NCI-H748 (cell line): ENCODE results near the gene FOXD2.
"Not testable (repeated sequence)": the region's sequence is repeated elsewhere in the genome, so short reads cannot be mapped to it uniquely, and the experiment has no call there.

Experiments used
- DNase-seq: peaks from one replicate; lab custom pipeline; 2025; ENCODE audit not compliant: unreplicated experiment; lab: John Stamatoyannopoulos, UW

The FOXD2 gene

GRCh38 chr1:47439017-47439818, 1.4 kb downstream of the FOXD2 start:
- no peak for DNase-seq

DNA sequence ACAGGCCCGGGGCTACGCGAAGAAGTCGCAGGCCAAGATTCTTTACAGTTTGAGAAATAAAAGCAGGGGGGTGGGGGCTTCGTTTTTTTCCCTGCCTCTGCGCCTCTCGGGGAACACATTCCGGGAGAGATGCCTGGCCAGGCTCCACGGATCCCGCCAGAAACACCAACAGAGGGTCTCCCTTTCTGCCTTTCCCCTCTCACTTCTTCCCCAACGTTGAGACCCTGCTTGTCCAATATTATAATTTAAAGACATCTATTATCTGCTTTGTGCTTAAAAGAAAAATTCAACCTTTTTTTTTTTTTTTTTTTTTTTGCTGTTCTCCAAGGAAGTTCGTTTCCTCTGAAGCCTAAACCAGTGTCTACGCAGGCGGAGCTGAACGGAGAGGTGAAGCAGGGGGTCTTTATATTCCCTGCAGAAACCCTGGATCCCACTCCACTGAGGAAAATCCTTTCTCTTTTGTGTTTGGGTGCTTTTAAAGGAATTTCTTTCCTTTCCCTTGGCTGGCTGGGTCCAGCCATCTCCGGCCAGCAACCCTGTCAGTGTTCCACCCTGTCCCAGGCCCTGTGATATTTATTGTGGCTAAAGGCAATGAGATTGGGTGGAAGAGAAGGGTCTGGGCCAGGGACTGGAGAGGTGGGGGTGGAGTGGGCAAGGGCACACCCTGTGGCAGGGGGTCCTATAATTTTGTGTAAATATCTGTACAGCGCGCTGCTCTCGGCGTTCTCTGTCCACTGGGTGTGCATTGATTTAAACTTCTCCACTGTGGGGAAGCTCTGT, 2.2 kb downstream of the FOXD2 start:
- DNase-seq, result no peak

DNA sequence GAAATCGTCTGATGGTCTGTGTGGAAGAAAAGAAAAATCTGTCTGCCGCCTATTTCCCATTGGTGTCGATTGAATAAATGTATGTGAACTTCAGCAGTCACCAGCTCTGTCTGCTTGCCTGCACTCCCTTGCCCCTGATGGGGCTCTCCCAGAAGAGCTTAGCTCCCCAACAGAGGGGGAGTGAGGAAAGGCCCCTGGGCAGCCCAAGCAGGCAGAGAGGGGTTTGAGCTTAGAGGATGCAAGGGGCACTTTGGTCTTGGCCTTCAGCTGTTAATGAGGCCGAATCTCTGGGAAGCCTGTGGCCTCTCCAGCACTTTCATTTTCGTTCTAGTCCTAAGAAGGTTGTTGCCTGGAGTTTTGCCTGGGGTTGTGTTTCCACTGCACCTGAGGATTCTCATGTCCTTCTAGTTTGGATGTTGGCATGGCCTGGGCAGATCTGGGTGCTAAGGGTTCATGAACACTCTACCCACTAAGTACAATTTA, 2.8 kb downstream of the FOXD2 start:
- DNase-seq, result no peak

GRCh38 chr1:47441450-47442106, 3.7 kb downstream of the FOXD2 start:
- DNase-seq, result no peak

DNA sequence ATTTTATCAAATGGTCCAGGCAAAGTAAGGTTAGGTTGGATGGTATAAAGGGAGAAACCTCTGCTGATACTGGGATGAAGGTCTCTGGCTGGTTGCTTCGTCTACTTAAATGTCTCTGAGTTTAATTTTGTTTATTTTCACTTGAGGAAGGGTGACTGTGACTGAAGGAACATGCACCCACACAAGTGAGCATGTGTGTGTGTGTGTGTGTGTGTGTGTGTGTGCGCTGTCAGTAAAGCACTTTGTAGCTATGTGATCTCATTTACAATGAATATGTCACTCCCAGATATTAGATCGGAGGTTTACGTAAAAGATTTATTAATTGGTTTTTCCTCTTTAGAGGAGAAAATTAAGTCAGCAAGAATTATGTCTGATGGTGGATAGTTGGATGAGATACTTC, 4.4 kb downstream of the FOXD2 start:
- DNase-seq, result no peak

DNA sequence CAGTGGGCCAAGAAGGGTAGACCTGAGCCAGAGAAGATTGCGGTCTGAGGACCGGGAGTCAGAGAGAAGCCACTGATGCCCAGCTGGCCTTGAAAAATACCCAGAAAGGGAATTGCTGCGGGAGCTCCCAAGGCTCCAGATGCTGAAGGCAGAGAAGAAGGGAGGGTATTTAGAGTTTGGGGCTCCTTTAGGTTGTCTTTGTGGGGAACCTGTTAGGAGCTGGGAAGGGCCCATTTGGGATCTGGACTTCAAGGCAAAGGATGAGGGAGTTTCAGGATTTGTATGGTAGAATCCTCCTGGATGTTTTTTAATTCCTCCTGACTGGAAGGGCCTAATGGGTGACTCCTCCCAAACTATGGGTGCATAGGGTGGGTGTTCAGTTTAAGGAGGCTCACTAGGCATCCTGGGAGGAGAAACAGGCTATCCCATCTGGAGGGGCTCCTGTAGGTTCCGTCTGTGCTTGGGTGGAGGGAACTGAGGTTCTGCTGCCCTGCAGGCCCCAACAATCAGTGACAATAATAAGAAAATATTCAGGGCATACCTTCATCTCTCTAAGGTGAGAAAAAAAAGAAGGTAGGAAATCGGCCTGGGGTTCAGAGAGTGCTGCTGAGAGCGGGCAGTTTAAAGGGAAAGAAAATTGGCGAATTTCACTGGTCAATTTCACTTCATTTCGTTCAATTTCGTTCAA, 5.1 kb downstream of the FOXD2 start:
- no peak for DNase-seq

DNA sequence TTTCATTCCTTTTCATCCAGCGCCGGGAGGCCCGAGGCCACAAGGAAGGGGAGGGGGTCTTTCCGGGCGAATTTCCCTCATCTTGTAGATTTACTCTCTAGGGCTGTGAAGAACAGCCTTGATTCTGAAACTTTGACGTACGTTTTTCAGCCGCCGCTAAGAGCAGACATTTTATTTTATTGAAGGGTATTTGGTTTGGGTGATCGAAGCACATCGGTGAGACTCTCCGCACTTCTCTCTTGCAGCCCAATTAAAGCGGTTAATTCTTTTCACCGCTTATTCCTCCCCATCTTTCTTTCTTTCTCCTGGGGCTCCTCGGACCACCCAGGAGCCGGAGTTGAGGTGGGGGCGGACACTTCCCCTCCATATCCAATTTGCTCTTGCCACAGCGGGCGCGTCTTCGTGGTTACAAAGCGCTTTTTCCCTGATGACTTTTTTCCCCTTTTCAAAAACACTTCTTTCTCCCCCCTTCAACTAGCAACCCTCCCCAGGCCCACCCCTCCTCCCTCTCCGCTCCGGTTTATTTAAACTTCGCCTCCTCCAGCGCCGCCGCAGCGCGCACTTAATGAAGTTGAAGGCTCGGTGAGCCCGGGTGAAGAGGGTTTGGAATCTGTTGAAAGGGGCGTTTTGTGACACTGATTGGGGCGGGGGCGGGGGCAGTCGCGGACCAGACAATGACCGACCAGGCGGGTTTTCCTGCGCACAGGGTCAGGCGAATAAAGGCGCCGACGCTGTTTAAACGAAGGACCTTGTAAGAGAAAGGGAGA, 5.9 kb downstream of the FOXD2 start:
- no peak for DNase-seq

DNA sequence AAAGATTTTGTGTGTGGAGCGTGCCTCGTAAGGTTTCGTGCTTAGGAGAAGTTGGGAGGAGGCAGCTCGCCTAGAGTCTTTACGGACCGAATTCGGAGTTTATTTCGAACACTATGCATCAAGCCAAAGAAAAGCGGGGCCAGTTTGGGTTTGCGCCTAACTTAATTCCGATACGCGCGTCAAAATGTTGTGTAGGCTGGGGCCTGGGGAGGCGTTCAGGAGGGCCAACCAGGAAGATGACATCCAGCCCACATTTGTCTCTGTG, 6.4 kb downstream of the FOXD2 start:
- DNase-seq, result no peak

DNA sequence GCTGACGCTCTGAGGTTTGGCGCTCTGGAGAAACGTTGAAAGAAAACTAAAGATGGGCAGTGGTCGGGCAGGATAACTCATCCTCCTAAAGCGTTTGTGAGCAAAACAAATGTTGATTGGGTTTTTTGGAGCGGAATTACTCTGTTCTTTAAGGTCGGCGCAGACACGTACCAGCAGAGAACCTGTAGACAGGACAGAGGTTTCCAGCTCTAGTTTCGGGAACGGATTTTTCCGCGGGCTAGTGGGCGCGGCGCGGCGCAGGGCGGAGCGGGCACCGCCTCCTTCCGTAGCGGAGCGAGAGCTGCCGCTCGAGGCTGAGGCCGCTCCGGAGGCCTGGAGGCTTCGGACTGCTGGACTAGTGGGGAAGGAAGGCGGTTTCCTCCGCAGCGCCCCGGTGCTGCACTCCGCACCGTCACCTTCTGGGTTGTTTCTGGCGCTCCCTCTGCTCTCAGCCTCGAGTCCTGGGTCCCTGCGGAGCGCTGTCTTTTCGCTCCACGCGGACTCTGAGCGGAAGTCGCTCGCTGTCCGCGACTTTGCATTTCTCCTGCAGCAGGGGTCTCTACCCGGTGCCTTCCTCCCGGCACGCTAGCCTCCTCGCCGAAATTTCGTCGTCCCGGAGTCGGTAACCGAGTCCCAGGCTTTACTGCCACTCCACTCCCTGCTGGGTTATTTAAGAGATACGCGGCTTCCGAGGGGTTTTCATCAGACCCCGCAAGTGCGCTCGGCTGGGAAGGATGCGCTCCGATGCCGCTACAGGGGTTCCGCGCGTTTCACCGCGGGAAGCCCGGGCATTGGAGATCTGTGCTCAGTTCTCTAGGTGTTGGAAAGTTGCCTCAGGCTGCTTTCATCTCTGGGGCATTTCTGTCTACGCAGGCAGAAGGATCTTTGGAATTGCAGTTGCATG, 7.0 kb downstream of the FOXD2 start:
- no peak for DNase-seq

- DNase-seq, result no peak
These were observed 8.1 kb downstream of the FOXD2 start for GRCh38 chr1:47445823-47446550.

GRCh38 chr1:47448462-47449222, 10.8 kb downstream of the FOXD2 start:
- DNase-seq, result no peak

DNA sequence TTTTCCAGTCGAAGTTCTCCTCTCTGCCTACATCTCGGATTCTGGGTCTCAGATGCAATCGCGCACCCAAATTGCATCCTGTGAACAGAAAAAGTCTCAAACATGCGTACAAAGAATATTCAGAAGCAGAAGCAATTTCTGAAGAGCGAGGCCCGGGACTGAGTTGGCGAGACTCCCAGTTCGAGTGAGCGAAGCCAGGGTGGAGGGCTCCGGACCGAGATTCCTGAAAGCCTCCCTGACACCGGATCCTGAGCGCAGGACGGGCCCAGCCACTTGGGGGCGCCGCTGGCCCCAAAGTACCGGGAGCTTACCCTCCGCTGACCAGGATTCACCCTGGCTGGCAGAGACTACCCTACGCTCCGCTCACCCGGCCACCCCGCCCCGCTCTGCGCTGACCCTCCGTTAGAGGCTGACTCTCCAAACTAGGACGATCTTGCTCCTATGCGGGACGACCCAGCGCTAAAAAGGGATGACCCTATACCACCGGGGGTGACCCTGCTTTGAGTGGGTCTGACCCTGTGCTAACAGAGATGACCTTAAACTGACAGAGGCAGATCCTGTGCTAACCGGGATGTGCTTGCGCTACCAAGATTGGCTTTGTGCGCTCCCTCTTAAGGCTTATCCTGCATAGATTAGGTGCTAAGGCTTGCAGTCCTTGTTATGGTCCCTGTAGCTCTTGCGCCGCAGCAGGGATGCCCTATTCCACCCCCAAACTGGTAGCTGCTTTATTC, 12.1 kb downstream of the FOXD2 start:
- DNase-seq, result peak; percentile 45

GRCh38 chr1:47450606-47451005, 12.8 kb downstream of the FOXD2 start:
- no peak for DNase-seq

- no peak for DNase-seq
These were observed 14.6 kb downstream of the FOXD2 start for GRCh38 chr1:47452426-47452825.

GRCh38 chr1:47453910-47454309, 16.1 kb downstream of the FOXD2 start:
- DNase-seq, result not testable (repeated sequence)

DNA sequence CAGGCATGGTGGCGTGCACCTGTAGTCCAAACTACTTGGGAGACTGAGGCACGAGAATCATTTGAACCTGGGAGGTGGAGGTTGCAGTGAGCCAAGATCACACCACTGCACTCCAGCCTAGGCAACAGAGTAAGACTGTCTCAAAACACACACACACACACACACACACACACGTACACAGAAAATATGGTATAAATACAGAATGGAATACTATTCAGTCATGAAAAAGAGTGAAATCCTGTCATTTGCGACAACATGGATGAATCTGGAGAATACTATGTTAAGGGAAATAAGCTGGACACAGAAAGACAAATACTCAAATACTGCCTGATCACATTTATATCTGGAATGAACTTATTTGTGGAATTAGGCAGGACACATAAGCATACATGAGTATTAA, 18.4 kb downstream of the FOXD2 start:
- no peak for DNase-seq

DNA sequence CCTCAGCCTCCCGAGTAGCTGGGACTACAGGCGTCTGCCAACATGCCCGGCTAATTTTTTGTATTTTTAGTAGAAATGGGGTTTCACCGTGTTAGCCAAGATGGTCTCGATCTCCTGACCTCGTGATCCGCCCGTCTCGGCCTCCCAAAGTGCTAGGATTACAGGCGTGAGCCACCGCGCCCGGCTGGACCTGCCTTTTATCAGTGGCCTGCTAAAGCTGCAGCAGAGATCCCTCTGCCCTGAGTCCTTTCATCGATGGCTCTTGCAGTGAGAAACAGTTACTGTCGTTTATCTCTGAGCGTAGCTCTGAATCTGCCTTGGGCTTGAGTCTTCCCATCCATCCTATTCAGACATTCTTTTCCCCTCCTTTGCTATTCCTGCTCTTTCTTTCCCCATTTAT, 19.7 kb downstream of the FOXD2 start:
- DNase-seq, result not testable (repeated sequence)
